GM12892 (cell line): ENCODE results near the gene AGO3.

Experiments
- DNase-seq: peaks from one replicate; pipeline ENCODE4 v3.0.0; 2011; ENCODE audit not compliant: insufficient read length
- FAIRE-seq: peaks from 2 replicates; lab custom pipeline; 2011; peaks lifted over from hg19 to GRCh38; lab: Jason Lieb, UNC
- POLR2A ChIP-seq: IDR thresholded peaks from 2 replicates; pipeline ENCODE4 v1.6.1; 2011; ENCODE audit warnings: low read depth, low read length, control low read depth
- POLR2AphosphoS5 ChIP-seq: IDR thresholded peaks from 2 replicates; pipeline ENCODE4 v1.6.1; 2011; ENCODE audit warnings: low read depth, low read length, control low read depth
- TAF1 ChIP-seq: IDR thresholded peaks from 2 replicates; pipeline ENCODE4 v1.6.1; 2011; ENCODE audit warnings: low read depth, mild to moderate bottlenecking, control low read depth, low read length, borderline replicate concordance

AGO3 gene

GRCh38 chr1:36085686-36086526, 155.0 kb downstream of the AGO3 start:
- TF ChIP-seq POLR2A (no peak), POLR2AphosphoS5 (no peak), TAF1 (no peak)
- FAIRE-seq (no peak), DNase-seq (no peak)

GRCh38 chr1:36086529-36087232, 155.8 kb downstream of the AGO3 start:
- FAIRE-seq, result no peak
- TF ChIP-seq POLR2A (no peak), TAF1 (no peak)
- DNase-seq, result no peak

GRCh38 chr1:36087233-36088123, 156.6 kb downstream of the AGO3 start:
- TF ChIP-seq POLR2AphosphoS5 (no peak), POLR2A (no peak), TAF1 (no peak)
- DNase-seq (no peak), FAIRE-seq (no peak)

GRCh38 chr1:36088265-36088576, 157.3 kb downstream of the AGO3 start:
- TF ChIP-seq TAF1 (no peak), POLR2AphosphoS5 (no peak), POLR2A (no peak)
- FAIRE-seq (no peak), DNase-seq (no peak)

GRCh38 chr1:36088577-36089392, 157.9 kb downstream of the AGO3 start, which contains the start of gene ADPRS:
TSS of gene ADPRS (plus strand) at chr1:36088892. CDS start at chr1:36088905, 13 bp downstream.
- TF ChIP-seq POLR2A (peak; percentile 99), POLR2AphosphoS5 (peak; percentile 96), TAF1 (peak; percentile 98)
- peak; percentile 96 for DNase-seq
- FAIRE-seq, result peak; percentile 97

GRCh38 chr1:36089393-36090121, 158.7 kb downstream of the AGO3 start:
- DNase-seq, result no peak
- no peak for TF ChIP-seq POLR2AphosphoS5
- no peak for TF ChIP-seq TAF1
- TF ChIP-seq POLR2A, result no peak; the same call in 1 of the 2 replicates
- peak; percentile 85 for FAIRE-seq

GRCh38 chr1:36091141-36091540, 160.2 kb downstream of the AGO3 start:
- TF ChIP-seq POLR2AphosphoS5 (0 out of 2 replicates have a peak, but pooled peaks have one; percentile 24), TAF1 (no peak), POLR2A (no peak)
- no peak for FAIRE-seq
- DNase-seq, result no peak

GRCh38 chr1:36091698-36092097, 160.8 kb downstream of the AGO3 start:
- TF ChIP-seq TAF1, result no peak
- no peak for TF ChIP-seq POLR2AphosphoS5
- TF ChIP-seq POLR2A, result no peak
- FAIRE-seq, result no peak
- no peak for DNase-seq

GRCh38 chr1:36092166-36092797, 161.4 kb downstream of the AGO3 start:
- FAIRE-seq (no peak), DNase-seq (no peak)
- TF ChIP-seq POLR2AphosphoS5 (no peak), TAF1 (no peak), POLR2A (no peak)

GRCh38 chr1:36092798-36093185, 161.9 kb downstream of the AGO3 start:
- no peak for DNase-seq
- FAIRE-seq, result no peak
- no peak; the same call in 1 of the 2 replicates for TF ChIP-seq POLR2A
